ENCODE results near the gene TADA2B.

DNA sequence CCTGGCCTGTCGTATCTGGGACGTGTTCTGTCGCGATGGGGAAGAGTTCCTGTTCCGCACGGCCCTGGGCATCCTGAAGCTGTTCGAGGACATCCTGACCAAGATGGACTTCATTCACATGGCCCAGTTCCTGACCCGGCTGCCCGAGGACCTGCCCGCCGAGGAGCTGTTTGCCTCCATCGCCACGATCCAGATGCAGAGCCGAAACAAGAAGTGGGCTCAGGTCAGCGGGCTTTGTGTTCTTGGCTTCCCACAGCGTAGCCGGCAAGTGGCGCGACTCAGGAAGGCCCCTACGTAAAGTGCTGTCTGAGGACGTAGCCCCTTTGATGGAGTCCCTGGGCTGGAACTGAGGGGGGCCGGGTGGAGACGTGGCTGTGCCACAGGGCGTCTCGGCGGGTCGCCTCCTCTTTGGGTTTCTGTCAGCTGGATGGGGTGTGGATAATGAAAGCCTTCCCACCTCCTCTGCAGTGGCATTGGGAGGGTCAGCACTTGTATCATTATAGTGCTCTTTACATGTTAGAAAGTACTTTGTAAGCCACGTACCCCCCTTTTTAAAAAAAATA is 18.1 kb upstream of the TADA2B start:
- TF ChIP-seq POLR2A (IDR thresholded peaks at IDR 0.05), result no peak
- TF ChIP-seq, protein P1, sequence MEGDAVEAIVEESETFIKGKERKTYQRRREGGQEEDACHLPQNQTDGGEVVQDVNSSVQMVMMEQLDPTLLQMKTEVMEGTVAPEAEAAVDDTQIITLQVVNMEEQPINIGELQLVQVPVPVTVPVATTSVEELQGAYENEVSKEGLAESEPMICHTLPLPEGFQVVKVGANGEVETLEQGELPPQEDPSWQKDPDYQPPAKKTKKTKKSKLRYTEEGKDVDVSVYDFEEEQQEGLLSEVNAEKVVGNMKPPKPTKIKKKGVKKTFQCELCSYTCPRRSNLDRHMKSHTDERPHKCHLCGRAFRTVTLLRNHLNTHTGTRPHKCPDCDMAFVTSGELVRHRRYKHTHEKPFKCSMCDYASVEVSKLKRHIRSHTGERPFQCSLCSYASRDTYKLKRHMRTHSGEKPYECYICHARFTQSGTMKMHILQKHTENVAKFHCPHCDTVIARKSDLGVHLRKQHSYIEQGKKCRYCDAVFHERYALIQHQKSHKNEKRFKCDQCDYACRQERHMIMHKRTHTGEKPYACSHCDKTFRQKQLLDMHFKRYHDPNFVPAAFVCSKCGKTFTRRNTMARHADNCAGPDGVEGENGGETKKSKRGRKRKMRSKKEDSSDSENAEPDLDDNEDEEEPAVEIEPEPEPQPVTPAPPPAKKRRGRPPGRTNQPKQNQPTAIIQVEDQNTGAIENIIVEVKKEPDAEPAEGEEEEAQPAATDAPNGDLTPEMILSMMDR (IDR thresholded peaks at IDR 0.05 in 4 of 5, conservative IDR thresholded peaks at IDR 0.05 in 1 of 5), result no peak

Data from gastrocnemius medialis (tissue), 4 donors.